HG02981 (cell line): ENCODE measurements around the gene SERBP1.
"Not testable (repeated sequence)": the region's sequence is repeated elsewhere in the genome, so short reads cannot be mapped to it uniquely, and the experiment has no call there.

Source experiments
- ATAC-seq: cut with Tn5 transposase; IDR thresholded peaks from one replicate; pipeline ENCODE4 v1.9.1; 2021; ENCODE audit warnings: mild to moderate bottlenecking, moderate library complexity; ENCODE audit not compliant: unreplicated experiment

SERBP1 gene

GRCh38 chr1:67408148-67408547 lies 22.1 kb downstream of the SERBP1 start:
- ATAC-seq: no peak

GRCh38 chr1:67407498-67407897 lies 22.7 kb downstream of the SERBP1 start:
- no peak for ATAC-seq

GRCh38 chr1:67405473-67406245 lies 24.5 kb downstream of the SERBP1 start:
- no peak for ATAC-seq

- no peak for ATAC-seq
Measured at GRCh38 chr1:67404212-67404620, 26.0 kb downstream of the SERBP1 start.

DNA sequence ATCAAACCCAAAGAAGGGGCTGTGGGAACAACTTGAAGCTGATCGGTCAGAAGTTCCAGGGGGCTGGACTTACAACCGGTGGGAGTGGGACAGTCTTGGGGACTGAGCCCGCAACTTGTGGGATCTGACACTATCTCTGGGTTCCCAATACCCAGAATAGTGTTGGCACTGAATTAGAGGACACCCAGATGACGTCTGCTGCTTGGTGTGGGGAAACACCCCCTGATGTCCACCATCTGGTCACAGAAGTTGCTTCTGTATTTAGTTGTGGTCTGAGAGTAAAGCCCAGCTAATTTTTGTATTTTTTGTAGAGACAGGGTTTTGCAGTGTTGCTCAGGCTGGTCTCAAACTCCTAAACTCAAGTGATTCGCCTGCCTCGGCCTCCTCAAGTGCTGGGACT lies 28.8 kb downstream of the SERBP1 start:
- no peak for ATAC-seq

DNA sequence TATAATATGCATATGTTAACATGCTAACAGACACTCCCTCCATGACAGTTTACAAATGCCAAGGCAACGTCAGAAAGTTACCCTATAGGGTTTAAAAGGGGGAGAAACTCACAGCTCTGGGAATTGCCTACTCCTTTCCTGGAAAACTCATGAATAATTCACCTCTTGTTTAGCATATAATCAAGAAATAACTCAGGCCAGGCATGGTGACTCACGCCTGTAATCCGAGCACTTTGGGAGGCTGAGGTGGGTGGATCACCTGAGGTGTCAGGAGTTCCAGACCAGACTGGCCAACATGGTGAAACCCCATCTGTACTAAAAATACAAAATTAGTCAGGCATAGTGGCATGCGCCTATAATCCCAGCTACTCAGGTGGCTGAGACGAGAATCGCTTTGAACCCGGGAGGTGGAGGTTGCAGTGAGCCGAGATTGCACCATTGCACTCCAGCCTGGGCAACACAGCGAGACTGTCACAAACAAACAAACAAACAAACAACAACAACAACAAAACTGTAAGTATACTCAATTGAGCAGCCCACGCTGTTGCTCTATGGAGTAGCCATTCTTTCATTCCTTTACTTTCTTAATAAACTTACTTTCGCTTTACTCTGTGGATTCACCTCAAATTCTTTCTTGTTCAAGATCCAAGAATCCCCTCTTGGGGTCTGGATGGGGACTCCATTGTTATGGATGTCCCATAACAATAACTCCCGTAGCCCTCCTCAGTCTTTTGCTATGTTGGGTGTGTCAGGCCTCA lies 30.0 kb downstream of the SERBP1 start:
- not testable (repeated sequence) for ATAC-seq

DNA sequence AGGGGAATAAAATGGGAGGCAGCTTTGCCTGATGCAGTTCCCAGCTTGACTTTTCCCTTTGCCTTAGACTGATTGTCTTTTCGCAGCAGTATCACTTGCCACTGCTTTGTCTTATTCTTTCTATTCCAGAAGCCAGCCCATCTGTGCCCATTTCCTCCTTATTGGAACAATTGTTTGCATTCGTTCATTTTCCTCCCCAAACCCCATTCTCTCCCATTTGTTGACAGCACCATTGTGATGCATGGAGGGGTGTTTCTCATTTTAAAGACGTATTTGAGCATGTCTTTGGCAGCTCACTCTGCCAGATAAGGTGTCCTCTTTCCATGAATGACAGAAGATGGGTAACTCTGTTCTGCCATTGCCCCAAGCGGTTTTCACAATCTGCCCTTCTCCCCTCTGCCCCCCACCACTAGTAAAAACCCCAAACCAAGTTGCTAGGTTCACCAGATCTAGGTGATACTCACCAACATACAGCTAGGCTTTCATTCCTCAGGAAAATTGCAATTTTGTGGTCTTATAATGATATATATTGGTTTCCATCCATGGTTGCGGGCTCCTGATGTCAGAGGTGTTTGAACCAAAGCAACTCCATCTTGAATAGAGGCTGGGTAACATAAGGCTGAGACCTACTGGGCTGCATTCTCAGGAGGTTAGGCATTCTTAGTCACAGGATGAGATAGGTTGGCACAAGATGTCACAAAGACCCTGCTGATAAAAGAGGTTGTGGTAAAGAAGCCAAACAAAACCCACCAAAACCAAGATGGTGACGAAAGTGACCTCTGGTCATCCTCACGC lies 30.8 kb downstream of the SERBP1 start:
- no peak for ATAC-seq

DNA sequence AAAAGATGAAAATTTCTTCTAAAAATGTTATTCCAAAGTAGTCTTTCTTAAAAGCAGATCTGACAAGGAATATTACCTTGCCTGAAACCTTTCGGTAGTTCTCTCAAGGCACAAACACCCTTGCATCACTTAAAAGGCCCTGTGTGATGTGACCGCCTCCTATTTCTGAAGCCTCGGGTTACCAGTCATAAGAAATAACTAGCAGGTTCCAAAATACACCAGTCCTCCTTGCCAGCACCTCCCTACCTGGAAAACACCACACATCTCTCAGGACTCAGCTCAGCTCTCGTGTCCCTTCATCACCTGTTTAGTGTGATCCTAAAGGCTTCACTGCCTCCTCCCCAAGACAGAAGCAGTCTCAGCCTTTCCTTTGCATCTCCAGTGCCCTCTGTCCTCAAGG lies 35.7 kb downstream of the SERBP1 start:
- ATAC-seq: no peak

- ATAC-seq: no peak
Measured at GRCh38 chr1:67393737-67394136, 36.5 kb downstream of the SERBP1 start.

- ATAC-seq: no peak
Measured at GRCh38 chr1:67393240-67393639, 37.0 kb downstream of the SERBP1 start.

DNA sequence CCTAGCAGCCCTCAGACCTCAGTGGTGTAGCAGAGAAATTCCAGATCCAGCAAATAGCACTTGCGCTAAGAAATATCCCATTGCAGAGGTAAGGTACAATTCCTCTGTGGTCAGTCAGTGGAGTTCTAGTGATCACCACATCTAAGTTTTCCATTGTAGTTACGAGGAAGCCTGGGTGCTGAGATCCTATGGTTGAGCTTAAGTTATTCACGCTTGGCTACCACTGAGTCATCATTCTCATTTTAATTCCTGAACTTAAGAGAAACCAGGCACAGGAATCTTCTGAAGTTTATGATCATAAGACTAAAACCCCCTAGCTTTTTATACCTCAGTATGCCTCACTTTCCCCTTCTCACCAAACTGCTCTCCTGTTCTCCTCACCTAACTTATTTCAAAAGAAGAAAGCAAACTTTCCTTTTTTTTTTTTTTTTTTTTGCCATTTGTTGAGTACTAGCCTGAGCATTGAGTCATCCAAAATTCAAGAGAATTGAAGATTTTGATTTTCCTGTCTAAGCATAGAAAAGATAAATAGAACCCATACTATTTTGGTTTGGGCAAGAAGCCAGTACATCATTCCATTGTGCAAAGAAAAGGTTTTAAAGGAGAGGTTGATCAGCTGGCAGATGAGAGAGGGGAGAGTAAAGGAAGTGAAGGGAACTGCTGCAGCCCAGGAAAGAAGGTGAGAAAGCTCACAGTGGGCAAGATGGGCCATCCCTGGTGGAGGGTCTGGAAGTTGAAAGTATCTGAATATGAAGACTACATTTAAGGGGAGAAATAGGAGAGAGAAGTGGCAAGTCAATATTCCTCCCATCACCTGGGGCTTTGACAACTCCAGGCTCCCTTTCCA lies 39.9 kb downstream of the SERBP1 start:
- ATAC-seq: no peak

- ATAC-seq: no peak
Measured at GRCh38 chr1:67383999-67384638, 46.1 kb downstream of the SERBP1 start.

- ATAC-seq: no peak
Measured at GRCh38 chr1:67382292-67382691, 47.9 kb downstream of the SERBP1 start.

- ATAC-seq: no peak
Measured at GRCh38 chr1:67381154-67381553, 49.0 kb downstream of the SERBP1 start.

DNA sequence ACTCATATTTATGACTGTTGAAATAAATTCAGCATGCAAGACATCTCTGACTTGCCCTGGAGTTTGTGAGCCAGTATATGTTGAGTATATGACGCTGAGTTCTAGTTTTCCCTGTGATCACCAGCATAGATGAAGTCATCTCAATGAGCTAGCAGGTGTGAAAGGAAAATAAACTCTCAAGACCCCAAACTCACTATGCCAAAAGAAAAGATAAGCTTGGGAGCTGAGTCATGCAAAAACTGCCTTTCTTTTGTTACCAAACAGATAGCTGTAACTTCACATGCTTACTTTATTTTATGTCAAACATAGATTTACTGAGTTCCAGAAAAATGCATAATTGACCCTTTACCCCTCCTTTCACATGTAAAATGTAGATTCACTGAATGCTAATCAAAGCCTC lies 52.9 kb downstream of the SERBP1 start:
- no peak for ATAC-seq

- ATAC-seq: no peak
Measured at GRCh38 chr1:67376381-67376780, 53.8 kb downstream of the SERBP1 start.

DNA sequence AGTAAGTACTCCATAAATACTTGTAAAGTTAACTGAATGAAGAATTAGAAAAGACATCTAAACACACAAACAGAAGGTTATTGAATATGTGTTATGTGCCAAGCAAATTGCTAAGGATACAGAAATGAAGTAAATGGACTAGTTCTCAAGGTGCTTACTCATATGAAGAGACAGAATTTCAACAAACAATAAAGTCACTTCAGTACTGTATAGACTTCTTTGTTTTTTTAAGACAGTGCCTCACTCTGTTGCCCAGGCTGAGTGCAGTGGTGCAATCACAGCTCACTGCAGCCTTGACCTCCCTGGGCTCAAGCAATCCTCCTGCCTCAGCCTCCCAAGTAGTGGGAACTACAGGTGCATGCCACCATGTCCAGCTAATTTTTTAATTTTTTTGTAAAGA lies 57.3 kb downstream of the SERBP1 start:
- no peak for ATAC-seq

GRCh38 chr1:67372136-67372535 lies 58.1 kb downstream of the SERBP1 start:
- ATAC-seq: no peak

DNA sequence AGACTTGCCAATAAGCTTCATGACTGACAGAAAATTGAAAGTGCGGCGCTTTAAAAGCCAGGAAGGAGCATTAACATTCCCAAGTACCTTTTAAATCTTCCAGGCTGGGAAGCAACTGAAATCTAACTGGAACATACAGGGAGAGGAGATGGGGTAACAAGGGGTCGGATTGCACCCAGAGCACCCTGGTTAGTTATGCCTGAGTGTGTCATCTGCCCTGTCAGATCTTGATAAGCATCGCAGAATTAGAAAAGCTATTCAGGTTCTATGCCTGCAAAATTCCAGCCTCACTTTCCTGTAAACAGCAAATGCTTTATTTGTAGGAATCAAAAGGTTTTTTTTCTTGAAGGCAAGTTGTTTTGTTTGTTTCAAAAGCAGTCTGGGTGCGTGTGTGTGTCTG lies 58.5 kb downstream of the SERBP1 start:
- ATAC-seq: no peak

- no peak for ATAC-seq
Measured at GRCh38 chr1:67371043-67371442, 59.2 kb downstream of the SERBP1 start.
